HEK293 (cell line): Measurements from ENCODE around the gene XPNPEP1.

ENCODE experiments used
- ELK4 ChIP-seq: IDR thresholded peaks from 2 replicates; pipeline ENCODE4 v1.6.1; 2011; ENCODE audit warnings: mild to moderate bottlenecking, low read depth, low read length, borderline replicate concordance
- PRDM1 ChIP-seq: fragments of 450-650 bp; formaldehyde crosslinking; IDR thresholded peaks from 2 replicates; pipeline ENCODE4; 2016; ENCODE audit warnings: missing biosample characterization, missing genetic modification characterization
- SP2 ChIP-seq: fragments of 450-650 bp; formaldehyde crosslinking; IDR thresholded peaks from 2 replicates; pipeline ENCODE4 v1.5.1; 2016; ENCODE audit warnings: missing biosample characterization, missing genetic modification characterization
- SP3 ChIP-seq: fragments of 450-650 bp; formaldehyde crosslinking; IDR thresholded peaks from 2 replicates; pipeline ENCODE4 v1.5.1; 2016; ENCODE audit warnings: missing biosample characterization, missing genetic modification characterization
- ZBTB7A ChIP-seq: fragments of 450-650 bp; formaldehyde crosslinking; IDR thresholded peaks from 2 replicates; pipeline ENCODE4 v1.5.1; 2016; ENCODE audit warnings: low read depth, missing biosample characterization, missing genetic modification characterization
- ZEB2 ChIP-seq: fragments of 450-650 bp; formaldehyde crosslinking; IDR thresholded peaks from 2 replicates; pipeline ENCODE4 v1.5.1; 2016; ENCODE audit warnings: missing biosample characterization, missing genetic modification characterization
- ZNF449 ChIP-seq: fragments of 450-650 bp; formaldehyde crosslinking; IDR thresholded peaks from 2 replicates; pipeline ENCODE4 v1.5.1; 2017; ENCODE audit warnings: missing biosample characterization, mild to moderate bottlenecking, missing genetic modification characterization, moderate library complexity
- ZNF777 ChIP-seq: fragments of 450-650 bp; formaldehyde crosslinking; IDR thresholded peaks from 2 replicates; pipeline ENCODE4 v1.5.1; 2017; ENCODE audit warnings: missing biosample characterization, missing genetic modification characterization, borderline replicate concordance
- TF ChIP-seq, protein P1 (sequence below): fragments of 450-650 bp; formaldehyde crosslinking; IDR thresholded peaks from 2 replicates; pipeline ENCODE4 v1.5.1; 2016; ENCODE audit warnings: missing biosample characterization, missing genetic modification characterization
- TF ChIP-seq, protein P2 (sequence below): fragments of 450-650 bp; formaldehyde crosslinking; IDR thresholded peaks from 2 replicates; pipeline ENCODE4 v1.5.1; 2016; ENCODE audit warnings: missing biosample characterization, missing genetic modification characterization
- TF ChIP-seq, protein P3 (sequence below): fragments of 450-650 bp; formaldehyde crosslinking; IDR thresholded peaks from 2 replicates; pipeline ENCODE4 v1.5.1; 2016; ENCODE audit warnings: missing biosample characterization, missing genetic modification characterization

GRCh38 chr10:109855746-109856145, 67.6 kb downstream of the XPNPEP1 start:
- TF ChIP-seq, protein P1, sequence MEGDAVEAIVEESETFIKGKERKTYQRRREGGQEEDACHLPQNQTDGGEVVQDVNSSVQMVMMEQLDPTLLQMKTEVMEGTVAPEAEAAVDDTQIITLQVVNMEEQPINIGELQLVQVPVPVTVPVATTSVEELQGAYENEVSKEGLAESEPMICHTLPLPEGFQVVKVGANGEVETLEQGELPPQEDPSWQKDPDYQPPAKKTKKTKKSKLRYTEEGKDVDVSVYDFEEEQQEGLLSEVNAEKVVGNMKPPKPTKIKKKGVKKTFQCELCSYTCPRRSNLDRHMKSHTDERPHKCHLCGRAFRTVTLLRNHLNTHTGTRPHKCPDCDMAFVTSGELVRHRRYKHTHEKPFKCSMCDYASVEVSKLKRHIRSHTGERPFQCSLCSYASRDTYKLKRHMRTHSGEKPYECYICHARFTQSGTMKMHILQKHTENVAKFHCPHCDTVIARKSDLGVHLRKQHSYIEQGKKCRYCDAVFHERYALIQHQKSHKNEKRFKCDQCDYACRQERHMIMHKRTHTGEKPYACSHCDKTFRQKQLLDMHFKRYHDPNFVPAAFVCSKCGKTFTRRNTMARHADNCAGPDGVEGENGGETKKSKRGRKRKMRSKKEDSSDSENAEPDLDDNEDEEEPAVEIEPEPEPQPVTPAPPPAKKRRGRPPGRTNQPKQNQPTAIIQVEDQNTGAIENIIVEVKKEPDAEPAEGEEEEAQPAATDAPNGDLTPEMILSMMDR (tag by site-specific recombination), result no peak
- TF ChIP-seq SP3 (no peak), ZNF777 (tag by site-specific recombination) (no peak), ZBTB7A (no peak), ELK4 (no peak), ZEB2 (tag by site-specific recombination) (no peak), SP2 (tag by site-specific recombination) (no peak), ZNF449 (tag by site-specific recombination) (no peak), PRDM1 (tag by site-specific recombination) (no peak)
- TF ChIP-seq, protein P2, sequence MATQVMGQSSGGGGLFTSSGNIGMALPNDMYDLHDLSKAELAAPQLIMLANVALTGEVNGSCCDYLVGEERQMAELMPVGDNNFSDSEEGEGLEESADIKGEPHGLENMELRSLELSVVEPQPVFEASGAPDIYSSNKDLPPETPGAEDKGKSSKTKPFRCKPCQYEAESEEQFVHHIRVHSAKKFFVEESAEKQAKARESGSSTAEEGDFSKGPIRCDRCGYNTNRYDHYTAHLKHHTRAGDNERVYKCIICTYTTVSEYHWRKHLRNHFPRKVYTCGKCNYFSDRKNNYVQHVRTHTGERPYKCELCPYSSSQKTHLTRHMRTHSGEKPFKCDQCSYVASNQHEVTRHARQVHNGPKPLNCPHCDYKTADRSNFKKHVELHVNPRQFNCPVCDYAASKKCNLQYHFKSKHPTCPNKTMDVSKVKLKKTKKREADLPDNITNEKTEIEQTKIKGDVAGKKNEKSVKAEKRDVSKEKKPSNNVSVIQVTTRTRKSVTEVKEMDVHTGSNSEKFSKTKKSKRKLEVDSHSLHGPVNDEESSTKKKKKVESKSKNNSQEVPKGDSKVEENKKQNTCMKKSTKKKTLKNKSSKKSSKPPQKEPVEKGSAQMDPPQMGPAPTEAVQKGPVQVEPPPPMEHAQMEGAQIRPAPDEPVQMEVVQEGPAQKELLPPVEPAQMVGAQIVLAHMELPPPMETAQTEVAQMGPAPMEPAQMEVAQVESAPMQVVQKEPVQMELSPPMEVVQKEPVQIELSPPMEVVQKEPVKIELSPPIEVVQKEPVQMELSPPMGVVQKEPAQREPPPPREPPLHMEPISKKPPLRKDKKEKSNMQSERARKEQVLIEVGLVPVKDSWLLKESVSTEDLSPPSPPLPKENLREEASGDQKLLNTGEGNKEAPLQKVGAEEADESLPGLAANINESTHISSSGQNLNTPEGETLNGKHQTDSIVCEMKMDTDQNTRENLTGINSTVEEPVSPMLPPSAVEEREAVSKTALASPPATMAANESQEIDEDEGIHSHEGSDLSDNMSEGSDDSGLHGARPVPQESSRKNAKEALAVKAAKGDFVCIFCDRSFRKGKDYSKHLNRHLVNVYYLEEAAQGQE (tag by site-specific recombination), result no peak
- TF ChIP-seq, protein P3, sequence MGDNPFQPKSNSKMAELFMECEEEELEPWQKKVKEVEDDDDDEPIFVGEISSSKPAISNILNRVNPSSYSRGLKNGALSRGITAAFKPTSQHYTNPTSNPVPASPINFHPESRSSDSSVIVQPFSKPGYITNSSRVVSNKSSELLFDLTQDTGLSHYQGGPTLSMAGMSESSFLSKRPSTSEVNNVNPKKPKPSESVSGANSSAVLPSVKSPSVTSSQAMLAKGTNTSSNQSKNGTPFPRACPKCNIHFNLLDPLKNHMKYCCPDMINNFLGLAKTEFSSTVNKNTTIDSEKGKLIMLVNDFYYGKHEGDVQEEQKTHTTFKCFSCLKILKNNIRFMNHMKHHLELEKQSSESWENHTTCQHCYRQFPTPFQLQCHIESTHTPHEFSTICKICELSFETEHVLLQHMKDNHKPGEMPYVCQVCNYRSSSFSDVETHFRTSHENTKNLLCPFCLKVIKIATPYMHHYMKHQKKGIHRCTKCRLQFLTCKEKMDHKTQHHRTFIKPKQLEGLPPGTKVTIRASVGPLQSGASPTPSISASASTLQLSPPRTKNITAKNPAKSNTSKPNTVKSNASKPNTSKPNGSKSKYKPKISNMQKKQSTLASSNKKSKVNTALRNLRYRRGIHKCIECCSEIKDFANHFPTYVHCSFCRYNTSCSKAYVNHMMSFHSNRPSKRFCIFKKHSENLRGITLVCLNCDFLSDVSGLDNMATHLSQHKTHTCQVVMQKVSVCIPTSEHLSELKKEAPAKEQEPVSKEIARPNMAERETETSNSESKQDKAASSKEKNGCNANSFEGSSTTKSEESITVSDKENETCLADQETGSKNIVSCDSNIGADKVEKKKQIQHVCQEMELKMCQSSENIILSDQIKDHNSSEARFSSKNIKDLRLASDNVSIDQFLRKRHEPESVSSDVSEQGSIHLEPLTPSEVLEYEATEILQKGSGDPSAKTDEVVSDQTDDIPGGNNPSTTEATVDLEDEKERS (tag by site-specific recombination), result no peak
